Measurements from ENCODE around the gene TMEM225B.
"Not testable (repeated sequence)": the region's sequence is repeated elsewhere in the genome, so short reads cannot be mapped to it uniquely, and the experiment has no call there.

Gene TMEM225B, protein sequence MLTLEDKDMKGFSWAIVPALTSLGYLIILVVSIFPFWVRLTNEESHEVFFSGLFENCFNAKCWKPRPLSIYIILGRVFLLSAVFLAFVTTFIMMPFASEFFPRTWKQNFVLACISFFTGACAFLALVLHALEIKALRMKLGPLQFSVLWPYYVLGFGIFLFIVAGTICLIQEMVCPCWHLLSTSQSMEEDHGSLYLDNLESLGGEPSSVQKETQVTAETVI

DNA sequence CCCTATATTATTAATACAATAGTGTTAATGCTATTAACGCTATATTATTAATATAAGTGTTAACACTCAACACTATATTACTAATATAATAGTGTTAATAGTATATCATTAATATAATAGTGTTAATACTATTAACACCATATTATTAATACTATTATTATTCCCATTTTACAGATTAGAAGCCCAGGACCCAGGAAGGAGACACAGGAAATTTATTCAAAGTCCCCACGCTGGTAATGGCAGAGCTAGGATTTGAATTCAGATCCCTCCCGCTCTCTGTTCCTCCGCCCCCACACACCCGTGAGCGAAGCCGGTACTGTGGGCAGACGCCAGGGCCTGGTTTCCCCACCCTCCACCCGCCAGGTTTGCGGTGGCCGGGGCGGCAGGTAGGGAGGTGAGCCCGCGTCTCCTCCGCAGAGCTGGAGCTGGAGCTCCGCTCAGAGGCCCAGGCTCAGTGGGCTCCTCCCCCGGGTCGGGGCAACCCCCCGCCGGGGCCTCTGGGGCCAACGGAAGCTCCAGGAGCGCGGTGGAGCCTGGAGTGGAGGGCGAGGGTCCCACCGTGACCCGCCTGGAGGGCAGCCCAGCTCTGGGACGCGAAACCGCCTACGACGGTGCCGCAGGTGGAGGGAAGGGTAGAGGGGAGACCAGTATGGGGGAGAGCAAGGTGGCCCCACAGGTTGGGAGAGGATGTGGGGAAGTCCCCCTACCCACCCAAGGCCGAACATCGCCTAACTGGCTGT is at the start of gene TMEM225B:
TSS of gene TMEM225B (plus strand) at position 506 of the 740 bp plus-strand sequence. CDS start 6,122 bp downstream, outside the sequence.
- TF ChIP-seq JUND (IDR thresholded peaks at IDR 0.05; ENCODE audit: low read depth) = no peak
- in situ Hi-C loops (cut with HindIII; ENCODE audit: low pct_unique_long_range_greater_than_20kb, low sequenced_read_pairs) = no loop called here
- DNase-seq (ENCODE audit: low read depth in 1 of 2, low spot score in 1 of 2) = no peak

DNA sequence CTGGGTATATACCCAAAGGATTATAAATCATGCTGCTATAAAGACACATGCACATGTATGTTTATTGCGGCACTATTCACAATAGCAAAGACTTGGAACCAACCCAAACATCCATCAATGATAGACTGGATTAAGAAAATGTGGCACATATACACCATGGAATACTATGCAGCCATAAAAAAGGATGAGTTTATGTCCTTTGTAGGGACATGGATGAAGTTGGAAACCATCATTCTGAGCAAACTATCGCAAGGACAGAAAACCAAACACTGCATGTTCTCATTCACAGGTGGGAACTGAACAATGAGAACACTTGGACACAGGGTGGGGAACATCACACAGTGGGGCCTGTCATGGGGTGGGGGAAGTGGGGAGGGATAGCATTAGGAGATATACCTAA is 48.5 kb upstream of the TMEM225B start:
- DNase-seq (ENCODE audit: low read depth in 1 of 2, low spot score in 1 of 2); in situ Hi-C loops (cut with HindIII; ENCODE audit: low pct_unique_long_range_greater_than_20kb, low sequenced_read_pairs): not testable (repeated sequence)

DNA sequence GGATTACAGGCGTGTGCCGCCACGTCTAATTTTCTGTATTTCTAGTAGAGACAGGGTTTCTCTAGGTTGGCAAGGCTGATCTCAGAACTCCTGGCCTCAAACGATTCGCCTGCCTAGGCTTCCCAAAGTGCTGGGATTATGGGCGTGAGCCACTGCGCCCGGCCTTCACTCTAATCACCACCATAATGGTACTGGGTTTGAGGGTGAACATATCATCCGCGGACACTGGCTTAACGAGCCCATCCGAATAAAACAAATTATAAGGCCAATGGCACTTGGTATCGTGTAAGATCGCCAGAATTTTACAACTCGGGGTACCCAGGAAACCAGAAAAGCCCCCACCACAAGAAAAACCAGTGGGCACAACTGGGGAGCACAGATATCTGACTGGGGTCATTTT is 46.7 kb upstream of the TMEM225B start:
- in situ Hi-C loops (cut with HindIII; ENCODE audit: low pct_unique_long_range_greater_than_20kb, low sequenced_read_pairs) = no loop called here
- no peak for DNase-seq (ENCODE audit: low read depth in 1 of 2, low spot score in 1 of 2)
- TF ChIP-seq JUND (IDR thresholded peaks at IDR 0.05; ENCODE audit: low read depth) = no peak

DNA sequence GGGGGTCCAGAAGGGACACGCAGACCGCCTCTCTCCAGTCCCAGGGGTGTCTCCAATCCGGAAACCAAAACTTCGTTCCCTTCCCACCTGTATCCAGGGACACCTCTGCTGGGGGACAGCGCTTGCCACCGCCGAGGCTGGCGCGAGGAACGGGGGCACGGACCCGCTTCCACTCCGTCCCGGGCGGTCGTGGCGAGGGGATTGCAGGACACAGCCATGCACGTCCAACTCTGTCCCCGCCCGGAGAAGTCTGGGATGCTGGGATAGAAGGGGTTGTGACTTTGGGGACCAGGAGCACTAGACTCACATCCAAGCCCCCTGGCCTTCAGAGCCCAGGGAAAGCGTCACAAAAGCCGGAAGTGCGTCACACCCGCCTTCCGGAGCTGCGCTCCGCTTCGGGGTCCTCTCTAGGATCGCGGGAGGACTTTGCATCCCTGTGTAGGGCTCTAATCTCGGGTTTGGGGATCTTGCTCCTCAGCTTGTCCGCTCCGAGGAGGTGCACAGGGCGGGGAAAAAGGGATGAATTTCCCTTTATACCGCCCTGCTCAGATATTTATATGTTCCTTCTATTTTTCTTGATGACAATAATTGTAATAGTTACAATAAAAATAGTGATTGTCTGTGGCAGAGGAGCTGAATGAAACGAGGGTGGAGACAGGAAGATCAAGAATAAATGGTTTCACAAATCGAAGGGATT is 46.2 kb upstream of the TMEM225B start, which contains the start of gene FAM200A:
TSS of gene FAM200A (minus strand) at position 348 of the 697 bp plus-strand sequence. CDS start 3,707 bp downstream, outside the sequence.
- in situ Hi-C loops (cut with HindIII; ENCODE audit: low pct_unique_long_range_greater_than_20kb, low sequenced_read_pairs) = no loop called here
- DNase-seq (ENCODE audit: low read depth in 1 of 2, low spot score in 1 of 2) = peak; percentile 83 to 91
- TF ChIP-seq JUND (IDR thresholded peaks at IDR 0.05; ENCODE audit: low read depth) = no peak

DNA sequence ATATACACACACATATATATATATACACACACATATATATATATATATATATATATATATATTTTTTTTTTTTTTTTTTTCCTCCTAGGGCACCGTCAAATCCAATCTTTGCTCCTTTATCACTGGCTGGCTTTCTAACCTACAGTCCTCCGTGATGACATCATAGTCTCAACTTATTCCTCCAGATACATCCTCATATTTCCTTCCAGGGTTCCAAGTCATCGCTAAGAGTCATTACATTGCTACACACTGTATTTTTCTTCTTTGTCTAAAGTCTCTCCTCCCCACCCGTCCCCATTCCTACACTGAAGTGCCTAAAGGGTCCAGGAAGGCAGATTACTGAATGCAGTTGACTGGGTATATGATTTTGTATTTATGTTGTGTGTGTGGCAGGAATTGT is 45.0 kb upstream of the TMEM225B start:
- TF ChIP-seq JUND (IDR thresholded peaks at IDR 0.05; ENCODE audit: low read depth) = no peak
- no peak for DNase-seq (ENCODE audit: low read depth in 1 of 2, low spot score in 1 of 2)
- in situ Hi-C loops (cut with HindIII; ENCODE audit: low pct_unique_long_range_greater_than_20kb, low sequenced_read_pairs) = no loop called here

DNA sequence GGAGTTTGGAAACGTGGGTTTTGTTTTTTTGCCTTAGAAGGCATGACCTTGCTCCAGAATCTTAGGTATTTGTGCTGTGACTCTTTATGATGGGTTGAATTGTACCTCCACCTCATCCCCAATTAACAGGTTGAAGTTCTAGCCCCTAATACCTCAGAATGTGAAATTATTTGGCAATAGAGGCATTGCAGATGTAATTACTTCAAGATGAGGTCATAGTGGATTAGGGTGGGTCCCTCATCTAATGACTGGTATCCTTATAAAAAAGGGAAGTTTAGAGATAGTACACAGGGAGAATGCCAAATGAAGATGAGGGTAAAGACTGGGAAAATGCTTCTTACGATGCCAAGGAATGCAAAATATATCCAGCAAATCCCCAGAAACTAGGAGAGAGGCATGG is 43.1 kb upstream of the TMEM225B start:
- TF ChIP-seq JUND (IDR thresholded peaks at IDR 0.05; ENCODE audit: low read depth) = no peak
- DNase-seq (ENCODE audit: low read depth in 1 of 2, low spot score in 1 of 2) = no peak
- in situ Hi-C loops (cut with HindIII; ENCODE audit: low pct_unique_long_range_greater_than_20kb, low sequenced_read_pairs) = no loop called here

DNA sequence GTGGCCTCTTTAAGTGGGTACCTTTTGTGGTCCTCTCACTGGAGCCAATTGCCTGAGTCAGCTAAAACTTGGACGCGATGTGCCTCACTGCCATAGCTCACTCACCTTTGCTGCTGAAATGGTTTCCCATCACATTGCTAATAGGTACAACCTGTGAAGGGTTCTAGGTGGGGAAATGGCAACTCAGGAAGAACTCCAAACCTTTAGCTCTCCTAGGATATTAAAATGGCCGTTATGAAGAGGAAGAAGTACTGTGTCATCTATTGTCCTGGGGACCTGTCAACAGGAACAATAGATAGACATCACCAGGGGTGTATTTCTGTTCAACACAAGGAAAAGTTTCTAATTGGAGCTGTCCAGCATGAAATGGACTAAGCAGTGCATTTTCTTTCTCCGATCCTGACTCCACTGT is 40.9 kb upstream of the TMEM225B start:
- TF ChIP-seq JUND (IDR thresholded peaks at IDR 0.05; ENCODE audit: low read depth) = no peak
- peak in 1 of 2 experiments; percentile 9 for DNase-seq (ENCODE audit: low read depth in 1 of 2, low spot score in 1 of 2)
- in situ Hi-C loops (cut with HindIII; ENCODE audit: low pct_unique_long_range_greater_than_20kb, low sequenced_read_pairs) = no loop called here

DNA sequence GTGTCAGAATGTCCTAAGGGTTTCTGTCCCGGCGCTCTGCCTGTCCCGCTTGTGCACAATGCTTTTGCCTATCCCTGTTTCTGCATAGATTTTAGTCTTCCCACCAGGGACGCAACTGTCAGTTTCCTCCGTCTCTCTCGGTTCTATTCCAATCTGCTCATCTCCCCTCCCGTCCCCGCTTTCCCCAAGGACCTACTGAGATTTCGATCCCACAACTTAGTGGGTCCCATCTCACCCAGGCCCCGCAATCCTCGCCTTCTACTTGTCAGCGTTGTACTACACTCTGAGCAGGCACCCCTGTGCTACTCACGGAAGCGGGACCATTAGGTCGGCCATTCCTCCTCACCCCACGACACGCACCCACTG is 40.1 kb upstream of the TMEM225B start:
- TF ChIP-seq JUND (IDR thresholded peaks at IDR 0.05; ENCODE audit: low read depth) = no peak
- peak in 1 of 2 experiments; percentile 15 for DNase-seq (ENCODE audit: low read depth in 1 of 2, low spot score in 1 of 2)
- in situ Hi-C loops (cut with HindIII; ENCODE audit: low pct_unique_long_range_greater_than_20kb, low sequenced_read_pairs) = no loop called here

DNA sequence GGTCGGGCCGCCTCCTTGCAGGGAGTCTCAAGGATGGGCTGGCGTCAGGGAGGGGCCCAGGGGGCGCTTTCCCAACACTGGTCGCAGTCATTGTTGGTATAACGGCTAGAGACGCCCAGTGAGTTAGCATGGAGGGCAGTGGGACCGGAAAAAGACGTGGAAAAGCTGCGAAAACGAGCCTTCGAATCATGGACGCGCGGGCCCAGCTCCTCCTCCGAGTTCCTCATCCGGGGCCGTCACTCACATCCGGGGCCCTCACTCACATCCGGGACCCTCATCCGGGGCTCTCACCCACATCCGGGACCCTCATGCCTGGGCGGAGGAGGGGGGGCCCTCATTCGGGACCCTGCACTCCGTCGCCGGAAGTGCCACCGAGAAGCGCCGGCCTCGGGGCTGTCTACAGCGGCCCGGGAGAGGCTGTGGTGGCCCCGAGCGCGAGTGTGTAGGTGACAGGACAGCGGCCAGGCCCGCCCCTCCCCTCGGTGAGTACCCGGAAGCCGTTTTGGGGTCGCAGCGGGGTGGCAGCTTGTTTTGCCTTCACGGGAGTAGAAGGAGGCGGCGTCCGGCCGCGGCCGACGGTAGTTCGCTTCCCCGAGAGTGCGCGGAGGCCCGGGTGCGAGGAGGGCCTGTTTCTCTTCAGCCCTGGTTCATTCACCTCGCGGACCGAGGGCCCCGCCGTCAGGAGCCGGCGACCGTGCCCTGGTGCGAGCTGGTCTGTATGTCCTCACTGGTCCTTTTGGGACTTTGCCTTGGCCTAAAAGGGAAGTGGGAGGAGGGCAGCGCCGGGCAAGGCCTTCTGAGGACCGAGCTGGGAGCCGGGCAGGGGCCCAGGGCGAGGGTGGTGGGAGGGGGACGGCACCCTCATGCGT is 39.5 kb upstream of the TMEM225B start, which contains the start of gene ZNF655:
TSS of gene ZNF655 (plus strand) at position 337 of the 869 bp plus-strand sequence. CDS start 1,918 bp downstream, outside the sequence.
- no peak for TF ChIP-seq JUND (IDR thresholded peaks at IDR 0.05; ENCODE audit: low read depth)
- DNase-seq (ENCODE audit: low read depth in 1 of 2, low spot score in 1 of 2) = peak; percentile 58 to 80
- in situ Hi-C loops (cut with HindIII; ENCODE audit: low pct_unique_long_range_greater_than_20kb, low sequenced_read_pairs) = no loop called here

DNA sequence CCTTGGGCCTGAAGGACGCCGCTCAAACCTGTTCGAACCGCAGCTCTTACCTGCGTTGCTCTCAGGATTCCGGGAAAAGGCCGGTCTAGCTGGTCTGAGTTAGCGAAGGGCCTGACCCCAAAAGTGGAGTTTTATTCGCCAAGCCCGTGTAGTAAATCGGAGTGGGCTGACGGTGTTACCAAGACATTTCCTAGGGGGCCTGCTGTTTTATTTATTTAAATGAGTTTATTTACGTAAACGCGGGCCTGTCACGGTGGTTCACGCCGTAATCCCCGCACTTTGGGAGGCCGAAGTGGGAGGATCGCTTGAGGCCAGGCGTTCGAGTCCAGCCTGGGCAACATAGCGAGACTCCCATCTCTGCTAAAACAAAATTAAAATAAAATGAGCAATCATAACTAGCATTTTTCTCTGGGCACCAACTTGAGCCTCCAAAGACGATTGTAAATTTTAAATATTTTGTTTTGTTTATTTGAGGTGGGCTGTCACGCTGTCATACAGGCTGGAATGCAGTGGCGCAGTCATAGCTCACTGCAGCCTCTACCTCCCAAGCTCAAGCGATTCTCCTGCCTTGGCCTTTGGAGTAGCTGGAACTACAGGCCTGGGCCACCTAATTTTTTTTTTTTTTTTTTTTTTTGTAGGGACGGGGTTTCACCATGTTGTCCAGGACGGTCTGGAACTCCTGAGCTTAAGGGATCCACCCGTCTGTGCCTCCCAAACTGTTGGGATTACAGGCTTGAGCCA is 38.7 kb upstream of the TMEM225B start:
- TF ChIP-seq JUND (IDR thresholded peaks at IDR 0.05; ENCODE audit: low read depth) = no peak
- in situ Hi-C loops (cut with HindIII; ENCODE audit: low pct_unique_long_range_greater_than_20kb, low sequenced_read_pairs) = no loop called here
- peak; percentile 7 to 55 for DNase-seq (ENCODE audit: low read depth in 1 of 2, low spot score in 1 of 2)

All from T47D (cell line).